K562 (cell line): ENCODE measurements around the gene DNAJC11. TPM values are rescaled to one million over a fixed set of nuclear protein-coding genes. Genes with fewer than 3 reads are reported as not detected.

Experiments used
- CC2D1A ChIP-seq: fragments of 450-650 bp; IDR thresholded peaks from 2 replicates; pipeline ENCODE4 v1.6.1; 2017; ENCODE audit warnings: mild to moderate bottlenecking
- PCBP2 ChIP-seq: fragments of 200-400 bp; formaldehyde crosslinking; IDR thresholded peaks from 2 replicates; pipeline ENCODE4 v1.6.1; 2018; ENCODE audit warnings: low read length, low read depth, mild to moderate bottlenecking, moderate library complexity; ENCODE audit not compliant: poor library complexity, severe bottlenecking
- RAD51 ChIP-seq: fragments of 450-650 bp; IDR thresholded peaks from 2 replicates; pipeline ENCODE4 v1.7.1; 2016; ENCODE audit warnings: low read depth, mild to moderate bottlenecking, borderline replicate concordance
- RBM25 ChIP-seq: fragments of 200-400 bp; formaldehyde crosslinking; IDR thresholded peaks from 2 replicates; pipeline ENCODE4 v1.6.1; 2018; ENCODE audit warnings: low read length, low read depth, moderate library complexity; ENCODE audit not compliant: severe bottlenecking
- ZNF431 ChIP-seq: sonication (generic); formaldehyde crosslinking; IDR thresholded peaks from 2 replicates; pipeline ENCODE4 v1.8.0; 2022; ENCODE audit warnings: mild to moderate bottlenecking, missing genetic modification reagents
- polyA plus RNA-seq, 8 experiments: library from polyadenylated mRNA; depleted of rRNA in 4 of 8; stranded (reverse) in 5 of 8; unstranded in 3 of 8; fragments of >200 nt; fragmentation: Nextera tagmentation in 2 of 8; fragmentation: Illumina TruSeq in 1 of 8; extraction: Ambion mirVana in 2 of 8; extraction: Trizol in 1 of 8; gene quantifications; 2 replicates each; pipeline versions ENCODE4 v1.2.1 to v1.2.3, GENCODE V29; 2011 to 2014; ENCODE audit warnings: inconsistent platforms in 1 of 8, missing spikeins in 1 of 8
- total RNA-seq, 7 experiments: library from RNA; depleted of rRNA in 6 of 7; stranded (reverse); fragments of >200 nt in 6 of 7; fragmentation: Illumina TruSeq in 2 of 7; extraction: Trizol in 2 of 7; gene quantifications; 2 replicates each; pipeline versions ENCODE4 v1.2.1 to v1.2.3, GENCODE V29; 2011 to 2021; ENCODE audit warnings: low replicate concordance in 1 of 7
- TF ChIP-seq, protein P1 (sequence below): fragments of 450-650 bp; IDR thresholded peaks from 2 replicates; pipeline ENCODE4 v1.6.1; 2014; ENCODE audit warnings: low read depth, mild to moderate bottlenecking, moderate library complexity, borderline replicate concordance
- TF ChIP-seq, protein P2 (sequence below): fragments of 450-650 bp; IDR thresholded peaks from 2 replicates; pipeline ENCODE4 v1.6.1; 2016; ENCODE audit warnings: mild to moderate bottlenecking, moderate library complexity
- TF ChIP-seq, protein P3 (sequence below): fragments of 450-650 bp; formaldehyde crosslinking; IDR thresholded peaks from 2 replicates; pipeline ENCODE4 v1.4.0; 2020; ENCODE audit warnings: mild to moderate bottlenecking, moderate library complexity
- TF ChIP-seq, protein P4 (sequence below), 2 experiments: fragments of 200-800 bp in 1 of 2; sonication (Bioruptor generic) in 1 of 2; sonication (generic) in 1 of 2; formaldehyde crosslinking in 1 of 2; IDR thresholded peaks in 1 of 2; conservative IDR thresholded peaks in 1 of 2; 2 replicates each; pipeline versions ENCODE4 v1.5.0 to v1.6.1; 2016 to 2020; ENCODE audit warnings: missing compliant biosample characterization in 1 of 2, missing genetic modification characterization in 1 of 2, missing genetic modification reagents in 1 of 2

The DNAJC11 gene
- total and polyA plus RNA-seq, 9 of the 15 experiments (the other 6 are each of a cell fraction or from before 2014, with no cell fraction given), result 14.1 to 123 (median 76.6) TPM

DNA sequence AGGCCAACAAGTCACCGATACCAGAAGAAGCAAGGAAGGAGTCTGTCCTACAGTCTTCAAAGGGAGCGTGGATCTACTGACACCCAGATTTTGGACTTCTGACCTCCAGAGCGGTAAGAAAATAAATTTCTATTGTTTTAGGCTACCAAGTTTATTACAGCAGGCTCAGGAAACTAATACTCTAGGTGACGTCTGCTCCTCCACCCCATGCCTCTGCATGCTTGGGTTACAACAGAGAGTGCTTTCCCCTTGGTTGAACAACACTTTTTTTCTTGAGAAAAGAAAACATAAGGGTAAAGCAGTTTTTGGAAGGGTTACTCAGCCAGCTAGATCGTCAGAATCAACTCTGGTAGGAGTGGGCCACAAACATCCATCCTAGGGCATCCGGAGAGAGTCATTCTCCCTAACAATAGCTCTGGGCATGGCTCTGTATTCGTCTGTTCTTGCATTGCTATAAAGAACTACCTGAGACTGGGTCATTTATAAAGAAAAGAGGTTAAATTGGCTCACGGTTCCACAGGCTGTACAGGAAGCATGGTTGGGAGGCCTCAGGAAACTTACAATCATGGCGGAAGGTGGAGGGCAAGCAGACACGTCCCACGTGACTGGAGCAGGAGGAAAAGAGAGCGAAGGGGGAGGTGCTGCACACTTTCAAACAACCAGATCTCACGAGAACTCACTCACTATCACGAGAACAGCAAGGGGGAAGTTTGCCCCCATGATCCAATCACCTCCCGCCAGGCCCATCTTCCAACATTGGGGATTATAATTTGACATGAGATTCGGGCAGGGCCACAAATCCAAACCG lies 22.2 kb upstream of the DNAJC11 start (continued):
- TF ChIP-seq RBM25 (peak; percentile 77), ZNF431 (CRISPR knock-in tag) (no peak), CC2D1A (0 out of 2 replicates have a peak, but pooled peaks have one; percentile 19), RAD51 (peak; percentile 83), PCBP2 (no peak)
- TF ChIP-seq, protein P1, sequence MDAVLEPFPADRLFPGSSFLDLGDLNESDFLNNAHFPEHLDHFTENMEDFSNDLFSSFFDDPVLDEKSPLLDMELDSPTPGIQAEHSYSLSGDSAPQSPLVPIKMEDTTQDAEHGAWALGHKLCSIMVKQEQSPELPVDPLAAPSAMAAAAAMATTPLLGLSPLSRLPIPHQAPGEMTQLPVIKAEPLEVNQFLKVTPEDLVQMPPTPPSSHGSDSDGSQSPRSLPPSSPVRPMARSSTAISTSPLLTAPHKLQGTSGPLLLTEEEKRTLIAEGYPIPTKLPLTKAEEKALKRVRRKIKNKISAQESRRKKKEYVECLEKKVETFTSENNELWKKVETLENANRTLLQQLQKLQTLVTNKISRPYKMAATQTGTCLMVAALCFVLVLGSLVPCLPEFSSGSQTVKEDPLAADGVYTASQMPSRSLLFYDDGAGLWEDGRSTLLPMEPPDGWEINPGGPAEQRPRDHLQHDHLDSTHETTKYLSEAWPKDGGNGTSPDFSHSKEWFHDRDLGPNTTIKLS, result 0 out of 2 replicates have a peak, but pooled peaks have one; percentile 21
- TF ChIP-seq, protein P2, sequence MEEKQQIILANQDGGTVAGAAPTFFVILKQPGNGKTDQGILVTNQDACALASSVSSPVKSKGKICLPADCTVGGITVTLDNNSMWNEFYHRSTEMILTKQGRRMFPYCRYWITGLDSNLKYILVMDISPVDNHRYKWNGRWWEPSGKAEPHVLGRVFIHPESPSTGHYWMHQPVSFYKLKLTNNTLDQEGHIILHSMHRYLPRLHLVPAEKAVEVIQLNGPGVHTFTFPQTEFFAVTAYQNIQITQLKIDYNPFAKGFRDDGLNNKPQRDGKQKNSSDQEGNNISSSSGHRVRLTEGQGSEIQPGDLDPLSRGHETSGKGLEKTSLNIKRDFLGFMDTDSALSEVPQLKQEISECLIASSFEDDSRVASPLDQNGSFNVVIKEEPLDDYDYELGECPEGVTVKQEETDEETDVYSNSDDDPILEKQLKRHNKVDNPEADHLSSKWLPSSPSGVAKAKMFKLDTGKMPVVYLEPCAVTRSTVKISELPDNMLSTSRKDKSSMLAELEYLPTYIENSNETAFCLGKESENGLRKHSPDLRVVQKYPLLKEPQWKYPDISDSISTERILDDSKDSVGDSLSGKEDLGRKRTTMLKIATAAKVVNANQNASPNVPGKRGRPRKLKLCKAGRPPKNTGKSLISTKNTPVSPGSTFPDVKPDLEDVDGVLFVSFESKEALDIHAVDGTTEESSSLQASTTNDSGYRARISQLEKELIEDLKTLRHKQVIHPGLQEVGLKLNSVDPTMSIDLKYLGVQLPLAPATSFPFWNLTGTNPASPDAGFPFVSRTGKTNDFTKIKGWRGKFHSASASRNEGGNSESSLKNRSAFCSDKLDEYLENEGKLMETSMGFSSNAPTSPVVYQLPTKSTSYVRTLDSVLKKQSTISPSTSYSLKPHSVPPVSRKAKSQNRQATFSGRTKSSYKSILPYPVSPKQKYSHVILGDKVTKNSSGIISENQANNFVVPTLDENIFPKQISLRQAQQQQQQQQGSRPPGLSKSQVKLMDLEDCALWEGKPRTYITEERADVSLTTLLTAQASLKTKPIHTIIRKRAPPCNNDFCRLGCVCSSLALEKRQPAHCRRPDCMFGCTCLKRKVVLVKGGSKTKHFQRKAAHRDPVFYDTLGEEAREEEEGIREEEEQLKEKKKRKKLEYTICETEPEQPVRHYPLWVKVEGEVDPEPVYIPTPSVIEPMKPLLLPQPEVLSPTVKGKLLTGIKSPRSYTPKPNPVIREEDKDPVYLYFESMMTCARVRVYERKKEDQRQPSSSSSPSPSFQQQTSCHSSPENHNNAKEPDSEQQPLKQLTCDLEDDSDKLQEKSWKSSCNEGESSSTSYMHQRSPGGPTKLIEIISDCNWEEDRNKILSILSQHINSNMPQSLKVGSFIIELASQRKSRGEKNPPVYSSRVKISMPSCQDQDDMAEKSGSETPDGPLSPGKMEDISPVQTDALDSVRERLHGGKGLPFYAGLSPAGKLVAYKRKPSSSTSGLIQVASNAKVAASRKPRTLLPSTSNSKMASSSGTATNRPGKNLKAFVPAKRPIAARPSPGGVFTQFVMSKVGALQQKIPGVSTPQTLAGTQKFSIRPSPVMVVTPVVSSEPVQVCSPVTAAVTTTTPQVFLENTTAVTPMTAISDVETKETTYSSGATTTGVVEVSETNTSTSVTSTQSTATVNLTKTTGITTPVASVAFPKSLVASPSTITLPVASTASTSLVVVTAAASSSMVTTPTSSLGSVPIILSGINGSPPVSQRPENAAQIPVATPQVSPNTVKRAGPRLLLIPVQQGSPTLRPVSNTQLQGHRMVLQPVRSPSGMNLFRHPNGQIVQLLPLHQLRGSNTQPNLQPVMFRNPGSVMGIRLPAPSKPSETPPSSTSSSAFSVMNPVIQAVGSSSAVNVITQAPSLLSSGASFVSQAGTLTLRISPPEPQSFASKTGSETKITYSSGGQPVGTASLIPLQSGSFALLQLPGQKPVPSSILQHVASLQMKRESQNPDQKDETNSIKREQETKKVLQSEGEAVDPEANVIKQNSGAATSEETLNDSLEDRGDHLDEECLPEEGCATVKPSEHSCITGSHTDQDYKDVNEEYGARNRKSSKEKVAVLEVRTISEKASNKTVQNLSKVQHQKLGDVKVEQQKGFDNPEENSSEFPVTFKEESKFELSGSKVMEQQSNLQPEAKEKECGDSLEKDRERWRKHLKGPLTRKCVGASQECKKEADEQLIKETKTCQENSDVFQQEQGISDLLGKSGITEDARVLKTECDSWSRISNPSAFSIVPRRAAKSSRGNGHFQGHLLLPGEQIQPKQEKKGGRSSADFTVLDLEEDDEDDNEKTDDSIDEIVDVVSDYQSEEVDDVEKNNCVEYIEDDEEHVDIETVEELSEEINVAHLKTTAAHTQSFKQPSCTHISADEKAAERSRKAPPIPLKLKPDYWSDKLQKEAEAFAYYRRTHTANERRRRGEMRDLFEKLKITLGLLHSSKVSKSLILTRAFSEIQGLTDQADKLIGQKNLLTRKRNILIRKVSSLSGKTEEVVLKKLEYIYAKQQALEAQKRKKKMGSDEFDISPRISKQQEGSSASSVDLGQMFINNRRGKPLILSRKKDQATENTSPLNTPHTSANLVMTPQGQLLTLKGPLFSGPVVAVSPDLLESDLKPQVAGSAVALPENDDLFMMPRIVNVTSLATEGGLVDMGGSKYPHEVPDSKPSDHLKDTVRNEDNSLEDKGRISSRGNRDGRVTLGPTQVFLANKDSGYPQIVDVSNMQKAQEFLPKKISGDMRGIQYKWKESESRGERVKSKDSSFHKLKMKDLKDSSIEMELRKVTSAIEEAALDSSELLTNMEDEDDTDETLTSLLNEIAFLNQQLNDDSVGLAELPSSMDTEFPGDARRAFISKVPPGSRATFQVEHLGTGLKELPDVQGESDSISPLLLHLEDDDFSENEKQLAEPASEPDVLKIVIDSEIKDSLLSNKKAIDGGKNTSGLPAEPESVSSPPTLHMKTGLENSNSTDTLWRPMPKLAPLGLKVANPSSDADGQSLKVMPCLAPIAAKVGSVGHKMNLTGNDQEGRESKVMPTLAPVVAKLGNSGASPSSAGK, result peak; percentile 64
- TF ChIP-seq, protein P3, sequence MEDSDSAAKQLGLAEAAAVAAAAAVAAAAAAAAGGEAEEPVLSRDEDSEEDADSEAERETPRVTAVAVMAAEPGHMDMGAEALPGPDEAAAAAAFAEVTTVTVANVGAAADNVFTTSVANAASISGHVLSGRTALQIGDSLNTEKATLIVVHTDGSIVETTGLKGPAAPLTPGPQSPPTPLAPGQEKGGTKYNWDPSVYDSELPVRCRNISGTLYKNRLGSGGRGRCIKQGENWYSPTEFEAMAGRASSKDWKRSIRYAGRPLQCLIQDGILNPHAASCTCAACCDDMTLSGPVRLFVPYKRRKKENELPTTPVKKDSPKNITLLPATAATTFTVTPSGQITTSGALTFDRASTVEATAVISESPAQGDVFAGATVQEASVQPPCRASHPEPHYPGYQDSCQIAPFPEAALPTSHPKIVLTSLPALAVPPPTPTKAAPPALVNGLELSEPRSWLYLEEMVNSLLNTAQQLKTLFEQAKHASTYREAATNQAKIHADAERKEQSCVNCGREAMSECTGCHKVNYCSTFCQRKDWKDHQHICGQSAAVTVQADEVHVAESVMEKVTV (CRISPR knock-in tag), result no peak
- TF ChIP-seq, protein P4, sequence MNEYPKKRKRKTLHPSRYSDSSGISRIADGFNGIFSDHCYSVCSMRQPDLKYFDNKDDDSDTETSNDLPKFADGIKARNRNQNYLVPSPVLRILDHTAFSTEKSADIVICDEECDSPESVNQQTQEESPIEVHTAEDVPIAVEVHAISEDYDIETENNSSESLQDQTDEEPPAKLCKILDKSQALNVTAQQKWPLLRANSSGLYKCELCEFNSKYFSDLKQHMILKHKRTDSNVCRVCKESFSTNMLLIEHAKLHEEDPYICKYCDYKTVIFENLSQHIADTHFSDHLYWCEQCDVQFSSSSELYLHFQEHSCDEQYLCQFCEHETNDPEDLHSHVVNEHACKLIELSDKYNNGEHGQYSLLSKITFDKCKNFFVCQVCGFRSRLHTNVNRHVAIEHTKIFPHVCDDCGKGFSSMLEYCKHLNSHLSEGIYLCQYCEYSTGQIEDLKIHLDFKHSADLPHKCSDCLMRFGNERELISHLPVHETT (CRISPR knock-in tag; conservative IDR thresholded peaks at IDR 0.05 in 1 of 2, IDR thresholded peaks at IDR 0.05 in 1 of 2), result no peak
